Erythroblast (primary cell): ENCODE data around the gene CLIP3.
"Not testable (repeated sequence)": the region's sequence is repeated elsewhere in the genome, so short reads cannot be mapped to it uniquely, and the experiment has no call there.

Experiments
- DNase-seq, 2 experiments: peaks; one replicate each; lab custom pipeline; 2025; lab: John Stamatoyannopoulos, UW
- GATA1 ChIP-seq: IDR thresholded peaks from 2 replicates; pipeline ENCODE4 v1.6.1; 2011; ENCODE audit warnings: low read depth, mild to moderate bottlenecking, control low read depth, low read length, moderate library complexity
- POLR2A ChIP-seq: IDR thresholded peaks from 2 replicates; pipeline ENCODE4 v1.6.1; 2011; ENCODE audit warnings: mild to moderate bottlenecking, low read length

The CLIP3 gene

GRCh38 chr19:36058481-36059179 lies 26.0 kb upstream of the CLIP3 start:
- DNase-seq: no peak
- TF ChIP-seq GATA1 (no peak), POLR2A (no peak)

GRCh38 chr19:36054733-36055686 lies 22.3 kb upstream of the CLIP3 start, which contains the start of gene WDR62:
TSS of gene WDR62 (plus strand) at chr19:36054897. CDS start at chr19:36054972, 75 bp downstream.
- peak; percentile 97 to 99 for DNase-seq
- TF ChIP-seq POLR2A (peak; percentile 75), GATA1 (no peak)

- peak; percentile 100 for DNase-seq
- peak; percentile 82 for TF ChIP-seq POLR2A
- no peak for TF ChIP-seq GATA1
Observed at GRCh38 chr19:36054119-36054732, 21.6 kb upstream of the CLIP3 start, which contains the start of gene THAP8. TSS of gene THAP8 (minus strand) at chr19:36054285. CDS start at chr19:36054217, 68 bp downstream.

- TF ChIP-seq POLR2A (no peak), GATA1 (no peak)
- no peak for DNase-seq
Observed at GRCh38 chr19:36051637-36052036, 19.0 kb upstream of the CLIP3 start.

GRCh38 chr19:36051236-36051635 lies 18.6 kb upstream of the CLIP3 start:
- no peak for DNase-seq
- no peak for TF ChIP-seq GATA1
- no peak for TF ChIP-seq POLR2A

- no peak for TF ChIP-seq GATA1
- no peak for TF ChIP-seq POLR2A
- no peak for DNase-seq
Observed at GRCh38 chr19:36049080-36049698, 16.5 kb upstream of the CLIP3 start.

- DNase-seq: no peak
- no peak for TF ChIP-seq GATA1
- TF ChIP-seq POLR2A: no peak
Observed at GRCh38 chr19:36047835-36048234, 15.2 kb upstream of the CLIP3 start.

GRCh38 chr19:36046443-36047050 lies 13.9 kb upstream of the CLIP3 start:
- TF ChIP-seq POLR2A: no peak
- no peak for TF ChIP-seq GATA1
- no peak for DNase-seq

- TF ChIP-seq POLR2A: no peak
- TF ChIP-seq GATA1: no peak
- no peak for DNase-seq
Observed at GRCh38 chr19:36043952-36044351, 11.3 kb upstream of the CLIP3 start.

GRCh38 chr19:36041831-36042230 lies 9.2 kb upstream of the CLIP3 start:
- TF ChIP-seq GATA1 (no peak), POLR2A (no peak)
- DNase-seq: no peak

- DNase-seq: not testable (repeated sequence)
Observed at GRCh38 chr19:36041092-36041491, 8.4 kb upstream of the CLIP3 start.

GRCh38 chr19:36040495-36040894 lies 7.8 kb upstream of the CLIP3 start:
- TF ChIP-seq GATA1: no peak
- no peak for TF ChIP-seq POLR2A

GRCh38 chr19:36031308-36031707 lies 1.4 kb downstream of the CLIP3 start:
- no peak for DNase-seq
- no peak for TF ChIP-seq GATA1
- TF ChIP-seq POLR2A: no peak

More at GRCh38 chr19:36040495-36040894, 7.8 kb upstream of the CLIP3 start:
- DNase-seq: no peak
